SU-DHL-6 (cell line): ENCODE data around the gene FAM162A.

ENCODE experiments used
- EZH2phosphoT487 ChIP-seq: fragments of 200-600 bp; sonication (generic), shearing (Covaris generic); conservative IDR thresholded peaks from 2 replicates; pipeline ENCODE4 v1.6.1; 2018; ENCODE audit warnings: mild to moderate bottlenecking, antibody characterized with exemption, low read length, moderate library complexity, mixed read lengths
- TF ChIP-seq, protein P1 (sequence below): fragments of 200-600 bp; sonication (generic); IDR thresholded peaks from one replicate; pipeline ENCODE4 v1.5.1; 2017; ENCODE audit warnings: antibody characterized with exemption, mild to moderate bottlenecking, low read length, moderate library complexity; ENCODE audit not compliant: insufficient read depth, poor library complexity, severe bottlenecking

DNA sequence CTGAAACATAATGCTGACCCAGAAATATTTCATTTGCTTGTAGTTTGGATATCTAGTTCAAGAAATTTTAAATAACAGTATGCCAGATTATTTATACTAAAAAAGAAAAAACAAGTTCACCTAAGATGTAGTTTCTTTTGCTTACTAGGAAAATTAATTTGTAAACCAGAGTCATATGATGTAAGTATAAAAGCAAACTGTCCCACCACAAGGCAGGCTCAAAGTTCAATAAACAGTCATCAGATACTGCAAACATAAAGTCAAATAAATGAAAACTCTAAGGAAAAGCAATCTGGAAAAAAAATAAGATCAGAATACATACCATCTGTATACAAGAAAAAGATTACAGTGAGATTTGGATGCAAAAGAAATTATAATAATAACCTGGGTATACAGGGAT lies 72.1 kb downstream of the FAM162A start:
- TF ChIP-seq, protein P1, sequence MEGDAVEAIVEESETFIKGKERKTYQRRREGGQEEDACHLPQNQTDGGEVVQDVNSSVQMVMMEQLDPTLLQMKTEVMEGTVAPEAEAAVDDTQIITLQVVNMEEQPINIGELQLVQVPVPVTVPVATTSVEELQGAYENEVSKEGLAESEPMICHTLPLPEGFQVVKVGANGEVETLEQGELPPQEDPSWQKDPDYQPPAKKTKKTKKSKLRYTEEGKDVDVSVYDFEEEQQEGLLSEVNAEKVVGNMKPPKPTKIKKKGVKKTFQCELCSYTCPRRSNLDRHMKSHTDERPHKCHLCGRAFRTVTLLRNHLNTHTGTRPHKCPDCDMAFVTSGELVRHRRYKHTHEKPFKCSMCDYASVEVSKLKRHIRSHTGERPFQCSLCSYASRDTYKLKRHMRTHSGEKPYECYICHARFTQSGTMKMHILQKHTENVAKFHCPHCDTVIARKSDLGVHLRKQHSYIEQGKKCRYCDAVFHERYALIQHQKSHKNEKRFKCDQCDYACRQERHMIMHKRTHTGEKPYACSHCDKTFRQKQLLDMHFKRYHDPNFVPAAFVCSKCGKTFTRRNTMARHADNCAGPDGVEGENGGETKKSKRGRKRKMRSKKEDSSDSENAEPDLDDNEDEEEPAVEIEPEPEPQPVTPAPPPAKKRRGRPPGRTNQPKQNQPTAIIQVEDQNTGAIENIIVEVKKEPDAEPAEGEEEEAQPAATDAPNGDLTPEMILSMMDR, result no peak
- no peak for TF ChIP-seq EZH2phosphoT487
